Measurements from ENCODE around the gene ARHGAP44. TPM values are rescaled to one million over a fixed set of nuclear protein-coding genes. Genes with fewer than 3 reads are reported as not detected.

ARHGAP44 gene
- polyA plus RNA-seq, 4 donors = 6.6 to 9.0 (median 7.6) TPM

GRCh38 chr17:13014801-13015200, 225.5 kb downstream of the ARHGAP44 start:
- no peak for DNase-seq (ENCODE audit: low read depth in 4 of 4, low spot score in 2 of 4)

GRCh38 chr17:13016881-13017654, 227.8 kb downstream of the ARHGAP44 start:
- DNase-seq (ENCODE audit: low read depth in 4 of 4, low spot score in 2 of 4) = no peak

- DNase-seq (ENCODE audit: low read depth in 4 of 4, low spot score in 2 of 4) = peak; percentile 97 to 99 (median 98)
These were observed 228.6 kb downstream of the ARHGAP44 start, which contains the start of gene ELAC2 for GRCh38 chr17:13017655-13018459. ELAC2 (minus strand) TSS chr17:13018027; CDS start chr17:13017947, 80 bp downstream.

- no peak for DNase-seq (ENCODE audit: low read depth in 4 of 4, low spot score in 2 of 4)
These were observed 234.7 kb downstream of the ARHGAP44 start for GRCh38 chr17:13024016-13024415.

GRCh38 chr17:13024526-13025257, 235.4 kb downstream of the ARHGAP44 start:
- peak in 3 of 4 donors; percentile 39 to 56 (median 44) for DNase-seq (ENCODE audit: low read depth in 4 of 4, low spot score in 2 of 4)

GRCh38 chr17:13025258-13025627, 235.9 kb downstream of the ARHGAP44 start:
- no peak for DNase-seq (ENCODE audit: low read depth in 4 of 4, low spot score in 2 of 4)

GRCh38 chr17:13025687-13026086, 236.4 kb downstream of the ARHGAP44 start:
- no peak for DNase-seq (ENCODE audit: low read depth in 4 of 4, low spot score in 2 of 4)

- DNase-seq (ENCODE audit: low read depth in 4 of 4, low spot score in 2 of 4) = no peak
These were observed 237.9 kb downstream of the ARHGAP44 start for GRCh38 chr17:13027246-13027645.

- no peak for DNase-seq (ENCODE audit: low read depth in 4 of 4, low spot score in 2 of 4)
These were observed 240.0 kb downstream of the ARHGAP44 start for GRCh38 chr17:13029340-13029739.

GRCh38 chr17:13030056-13030455, 240.8 kb downstream of the ARHGAP44 start:
- DNase-seq (ENCODE audit: low read depth in 4 of 4, low spot score in 2 of 4) = no peak

GRCh38 chr17:13030459-13031300, 241.4 kb downstream of the ARHGAP44 start:
- no peak for DNase-seq (ENCODE audit: low read depth in 4 of 4, low spot score in 2 of 4)

- DNase-seq (ENCODE audit: low read depth in 4 of 4, low spot score in 2 of 4) = no peak
These were observed 242.5 kb downstream of the ARHGAP44 start for GRCh38 chr17:13031718-13032350.

GRCh38 chr17:13035420-13035819, 246.1 kb downstream of the ARHGAP44 start:
- DNase-seq (ENCODE audit: low read depth in 4 of 4, low spot score in 2 of 4) = no peak

- DNase-seq (ENCODE audit: low read depth in 4 of 4, low spot score in 2 of 4) = no peak
These were observed 247.5 kb downstream of the ARHGAP44 start for GRCh38 chr17:13036751-13037150.

- no peak for DNase-seq (ENCODE audit: low read depth in 4 of 4, low spot score in 2 of 4)
These were observed 249.8 kb downstream of the ARHGAP44 start for GRCh38 chr17:13038931-13039665.
